PFSK-1 (cell line): ENCODE results near the gene ASIC2.

Experiments
- POLR2AphosphoS5 ChIP-seq: IDR thresholded peaks from 2 replicates; pipeline ENCODE4 v1.6.1; 2012; ENCODE audit warnings: low read depth, mild to moderate bottlenecking, control low read depth, low read length, moderate library complexity
- REST ChIP-seq, 2 experiments: IDR thresholded peaks; 2 replicates each; pipeline versions ENCODE4 v1.6.1 to v1.8.0; 2011 to 2012; ENCODE audit warnings: low read depth in 2 of 2, low read length in 2 of 2, control low read depth in 1 of 2, inconsistent platforms in 1 of 2, mild to moderate bottlenecking in 1 of 2, moderate library complexity in 1 of 2; ENCODE audit not compliant: insufficient read depth in 1 of 2
- SIN3A ChIP-seq: IDR thresholded peaks from 2 replicates; pipeline ENCODE4 v1.6.1; 2012; ENCODE audit warnings: mild to moderate bottlenecking, low read length, moderate library complexity, borderline replicate concordance; ENCODE audit not compliant: insufficient read depth
- TAF1 ChIP-seq: IDR thresholded peaks from 2 replicates; pipeline ENCODE4 v1.6.1; 2012; ENCODE audit warnings: low read length, control low read depth, borderline replicate concordance; ENCODE audit not compliant: insufficient read depth

- no peak for TF ChIP-seq REST (IDR thresholded peaks at IDR 0.05; ENCODE audit: insufficient read depth in 1 of 2, low read depth in 2 of 2, low read length in 2 of 2)
- TF ChIP-seq POLR2AphosphoS5: no peak
- TF ChIP-seq SIN3A: no peak
- no peak for TF ChIP-seq TAF1
These were observed 126.6 kb downstream of the ASIC2 start for GRCh38 chr17:33166472-33166871.
